Hematopoietic multipotent progenitor cell treated with erythropoietin and hydrocortisone succinate and interleukin-3 and kit ligand, for 17 days (in vitro differentiated cells): ENCODE data around the gene TBX20.
"Not testable (repeated sequence)": the region's sequence is repeated elsewhere in the genome, so short reads cannot be mapped to it uniquely, and the experiment has no call there.

ENCODE experiments used
- DNase-seq: peaks from one replicate; pipeline ENCODE4 v3.0.0-alpha.2; 2015; ENCODE audit warnings: low spot score

TBX20 gene

GRCh38 chr7:35220176-35220575, 33.7 kb downstream of the TBX20 start:
- DNase-seq, result not testable (repeated sequence)

DNA sequence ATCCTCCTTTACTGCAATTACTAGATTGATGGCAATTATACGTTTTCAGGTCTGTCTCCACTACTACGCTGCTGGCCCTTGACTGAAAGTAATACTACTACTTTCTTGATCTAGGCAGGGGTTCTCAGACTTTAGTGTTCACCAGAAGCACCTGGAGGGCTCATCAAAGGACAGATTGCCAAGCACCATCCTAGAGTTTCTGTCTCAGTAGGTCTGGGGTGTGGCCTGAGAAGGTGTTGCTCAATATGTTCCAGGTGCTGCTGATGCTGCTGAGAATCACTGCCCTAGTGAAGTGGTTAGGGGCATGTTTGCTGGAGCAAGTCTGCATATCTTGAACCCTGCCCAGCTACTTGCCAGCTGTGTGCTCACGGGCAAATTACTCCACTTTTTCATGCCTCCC, 37.9 kb downstream of the TBX20 start:
- DNase-seq, result not testable (repeated sequence)

DNA sequence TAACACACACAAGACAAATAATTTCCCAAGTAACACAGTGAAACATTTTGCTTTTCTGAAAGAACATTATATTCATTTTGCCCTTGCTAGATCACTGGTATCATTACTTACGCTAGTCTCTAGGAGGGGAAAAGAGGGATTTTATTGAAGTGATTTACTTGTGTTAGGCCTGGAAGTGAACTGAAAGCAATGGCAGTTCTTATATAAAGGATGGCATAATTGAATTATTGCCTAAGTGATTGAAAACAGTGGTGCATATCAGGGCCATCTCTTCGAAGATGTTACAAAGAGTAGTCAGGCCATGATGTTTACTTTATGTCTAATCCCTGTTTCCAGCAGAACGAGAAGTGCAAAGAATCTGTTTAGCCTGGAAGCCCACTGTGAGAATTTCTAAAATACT, 38.8 kb downstream of the TBX20 start:
- DNase-seq, result not testable (repeated sequence)

DNA sequence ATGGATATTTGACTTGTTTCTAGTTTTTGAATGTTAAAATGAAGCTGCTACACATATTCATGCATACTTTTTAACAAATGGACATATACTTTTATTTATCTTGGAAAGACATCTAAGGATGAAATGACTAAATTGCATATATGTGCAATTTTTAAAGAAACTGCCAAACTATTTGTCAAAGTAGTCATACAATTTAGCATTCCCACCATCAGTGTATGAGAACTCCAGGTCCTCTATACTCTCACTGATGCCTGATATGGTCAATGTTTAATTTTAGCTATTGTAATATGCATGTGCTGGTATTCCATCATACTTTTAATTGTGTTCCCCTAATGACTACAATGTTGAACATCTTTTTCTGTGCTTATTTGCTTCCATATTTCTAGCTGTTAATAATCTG, 47.0 kb downstream of the TBX20 start:
- not testable (repeated sequence) for DNase-seq

- not testable (repeated sequence) for DNase-seq
Measured at GRCh38 chr7:35204850-35205249, 49.0 kb downstream of the TBX20 start.

DNA sequence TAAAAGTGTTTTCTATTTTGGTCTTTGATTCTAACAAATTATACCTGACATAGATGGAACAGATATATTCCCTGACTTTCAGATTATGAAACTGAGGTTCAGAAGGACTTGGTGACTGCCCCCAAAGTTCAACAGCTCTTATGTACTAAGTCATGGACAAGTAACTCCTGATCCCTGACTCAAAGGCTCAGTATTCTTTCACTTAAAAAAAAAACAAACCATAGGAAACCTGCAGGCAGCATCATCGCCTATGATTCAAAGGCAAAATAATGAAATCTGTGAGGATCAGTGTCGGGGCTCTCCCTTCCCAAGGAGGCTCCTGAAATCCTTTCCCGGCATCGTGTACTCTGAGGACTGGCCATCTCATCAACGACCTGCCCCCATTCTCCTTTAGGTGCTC, 49.9 kb downstream of the TBX20 start:
- DNase-seq, result not testable (repeated sequence)

DNA sequence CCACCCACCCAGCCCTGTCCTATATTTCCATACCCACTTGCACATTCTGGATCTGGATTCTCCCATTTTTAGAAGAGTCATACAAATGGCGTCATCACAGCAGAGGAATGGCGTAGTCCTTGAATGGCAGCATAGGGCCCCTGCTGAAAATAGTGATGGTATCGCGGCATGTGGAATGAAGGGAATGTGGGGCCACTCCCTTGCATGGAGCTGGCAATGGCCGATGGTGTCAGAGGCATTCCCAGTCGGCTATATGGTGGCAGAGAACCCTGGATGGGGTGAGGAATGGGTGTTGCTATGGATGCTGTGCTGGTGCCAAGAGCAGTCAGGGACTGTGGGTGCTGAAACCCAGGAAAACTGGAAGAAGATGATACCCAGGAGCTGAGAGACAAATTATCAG, 51.5 kb downstream of the TBX20 start:
- not testable (repeated sequence) for DNase-seq

DNA sequence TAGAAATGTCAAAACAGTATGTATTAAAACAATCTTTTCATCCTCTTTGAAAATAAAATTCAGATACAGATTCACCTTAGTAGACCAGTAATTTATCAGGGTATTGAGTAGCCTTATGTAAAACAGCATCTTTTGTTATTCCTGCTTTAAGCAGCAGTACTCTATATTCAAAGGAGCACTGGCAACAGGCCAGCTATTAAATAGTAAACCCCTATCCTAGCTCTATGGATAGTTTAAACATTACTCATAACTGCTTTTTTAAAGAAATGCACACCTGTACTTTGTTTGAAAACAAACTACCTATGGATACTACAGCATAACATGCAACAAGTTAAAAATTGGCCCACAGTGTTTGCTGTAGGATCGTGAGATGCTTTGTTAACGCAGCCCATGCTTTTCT, 53.7 kb downstream of the TBX20 start:
- DNase-seq, result not testable (repeated sequence)

- not testable (repeated sequence) for DNase-seq
Measured at GRCh38 chr7:35198370-35199140, 55.3 kb downstream of the TBX20 start.

GRCh38 chr7:35191571-35191970, 62.3 kb downstream of the TBX20 start:
- DNase-seq, result not testable (repeated sequence)

DNA sequence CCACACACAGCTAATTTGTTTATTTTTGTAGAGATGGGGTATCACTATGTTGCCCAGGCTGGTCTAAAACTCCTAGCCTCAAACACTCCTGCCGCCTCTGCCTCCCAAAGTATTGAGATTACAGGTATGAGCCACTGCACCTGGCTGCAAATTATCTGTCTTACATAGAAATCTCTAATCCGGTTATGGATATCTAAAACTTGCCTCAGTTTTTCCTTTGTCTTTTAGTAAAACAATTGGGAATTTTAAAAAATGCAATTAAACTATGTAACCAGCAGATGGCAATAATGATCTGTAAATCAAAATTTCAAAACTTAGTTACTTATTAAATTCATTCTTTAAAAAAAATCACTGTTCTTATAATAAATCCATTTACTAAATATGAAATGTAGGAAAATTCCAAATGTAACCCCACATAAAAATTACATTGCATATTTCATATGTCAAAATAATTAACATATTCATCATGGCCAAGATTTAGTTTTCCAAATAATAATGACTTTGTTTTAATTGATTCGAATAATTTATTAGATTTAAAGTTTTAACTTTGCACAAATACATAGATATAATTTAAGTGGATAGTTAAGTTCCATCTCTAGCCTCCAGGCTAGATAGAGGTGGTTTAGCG, 63.6 kb downstream of the TBX20 start:
- DNase-seq, result not testable (repeated sequence)

DNA sequence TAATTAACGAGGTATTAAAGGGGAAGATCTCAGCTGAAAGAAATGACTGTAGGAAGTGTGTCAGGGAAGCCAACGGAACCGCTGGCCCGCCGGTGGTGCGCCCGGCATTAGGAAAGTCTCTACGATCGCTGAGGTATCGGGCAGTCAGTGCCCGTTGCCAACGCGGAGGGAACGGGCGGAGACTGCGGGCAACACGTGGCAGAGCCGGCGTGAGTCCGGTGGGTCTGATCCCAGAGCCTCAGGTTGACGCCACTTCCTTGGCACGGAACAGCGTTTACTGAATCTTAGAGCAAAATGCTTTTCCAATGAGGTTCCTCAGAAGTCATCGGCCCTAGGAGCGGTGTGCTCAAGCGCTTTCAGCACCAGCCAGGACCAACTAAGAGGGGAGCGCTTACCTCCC, 67.1 kb downstream of the TBX20 start:
- not testable (repeated sequence) for DNase-seq

- DNase-seq, result no peak
Measured at GRCh38 chr7:35185908-35186731, 67.8 kb downstream of the TBX20 start.

DNA sequence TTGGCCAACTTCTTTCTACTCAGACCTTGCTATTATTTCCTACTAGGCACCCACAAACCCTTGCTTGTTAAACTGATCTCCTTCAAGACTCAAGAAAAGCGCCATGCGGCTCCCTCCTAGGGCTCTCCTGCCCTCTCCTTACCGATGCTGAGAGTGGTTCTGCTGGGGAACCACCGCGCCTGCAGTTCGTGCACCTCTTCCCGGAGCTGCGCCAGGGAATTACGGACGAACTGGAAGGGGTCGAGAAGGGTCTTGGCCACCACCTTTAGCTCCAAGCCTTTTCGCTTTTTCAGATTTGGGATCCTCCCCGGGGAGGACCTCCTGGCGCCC, 68.4 kb downstream of the TBX20 start:
- DNase-seq, result not testable (repeated sequence)

- DNase-seq, result not testable (repeated sequence)
Measured at GRCh38 chr7:35184961-35185360, 68.9 kb downstream of the TBX20 start.

- DNase-seq, result not testable (repeated sequence)
Measured at GRCh38 chr7:35183873-35184503, 69.9 kb downstream of the TBX20 start.

GRCh38 chr7:35180665-35181064, 73.2 kb downstream of the TBX20 start:
- DNase-seq, result not testable (repeated sequence)

- DNase-seq, result not testable (repeated sequence)
Measured at GRCh38 chr7:35173176-35173575, 80.7 kb downstream of the TBX20 start.

GRCh38 chr7:35172131-35172530, 81.8 kb downstream of the TBX20 start:
- DNase-seq, result not testable (repeated sequence)

- DNase-seq, result not testable (repeated sequence)
Measured at GRCh38 chr7:35167658-35168057, 86.2 kb downstream of the TBX20 start.

DNA sequence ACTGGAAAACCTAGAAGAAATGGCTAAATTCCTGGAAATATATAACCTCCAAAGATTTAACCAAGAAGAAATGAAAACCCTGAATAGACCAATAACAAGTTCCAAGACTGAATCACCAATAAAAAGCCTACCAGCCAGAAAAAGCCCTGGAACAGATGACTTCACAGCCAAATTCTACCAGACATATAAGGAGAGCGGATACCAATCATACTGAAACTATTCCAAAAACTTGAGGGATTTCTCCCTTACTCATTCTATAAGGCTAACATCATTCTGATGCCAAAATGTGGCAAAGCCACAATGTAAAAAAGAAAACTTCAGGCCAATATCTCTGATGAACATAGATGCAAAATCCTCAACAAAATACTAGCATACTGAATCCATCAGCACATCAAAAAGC, 86.7 kb downstream of the TBX20 start:
- not testable (repeated sequence) for DNase-seq

DNA sequence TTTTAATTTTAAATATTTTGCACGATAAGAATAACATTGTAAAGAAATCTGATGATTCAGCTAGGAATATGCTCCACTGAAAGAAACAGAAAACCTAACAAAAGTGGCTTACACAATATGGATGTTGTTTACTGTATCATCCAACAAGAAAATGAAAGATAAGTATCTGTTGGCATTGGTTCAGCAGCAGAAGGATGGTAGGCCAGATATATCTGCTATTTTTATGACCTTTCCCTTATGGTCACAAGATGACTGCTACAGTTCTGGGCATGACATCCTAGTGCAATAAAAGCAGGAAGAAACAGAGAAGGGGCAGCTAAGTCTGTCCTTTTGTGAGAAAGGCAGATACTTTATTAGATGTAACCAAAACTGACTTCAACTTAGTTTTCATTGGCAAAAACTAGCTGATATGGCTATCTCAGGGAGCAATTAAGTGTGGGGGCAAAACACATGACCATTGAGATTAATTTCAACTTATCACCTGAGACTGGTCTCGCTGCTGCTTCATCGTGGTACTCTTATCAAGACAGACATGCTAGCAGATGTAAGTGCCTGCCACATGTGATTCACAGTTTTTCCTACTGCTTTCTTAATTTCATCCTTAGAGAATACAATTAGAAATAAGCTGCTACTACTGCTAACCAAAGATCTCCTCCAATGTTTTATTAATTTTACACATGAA, 92.7 kb downstream of the TBX20 start:
- not testable (repeated sequence) for DNase-seq
